Measurements from ENCODE around the gene DNAAF9. TPM values are rescaled to one million over a fixed set of nuclear protein-coding genes. Genes with fewer than 3 reads are reported as not detected.

The DNAAF9 gene
- total RNA-seq, 1 experiment from 2014 or later = 4.6 TPM

DNA sequence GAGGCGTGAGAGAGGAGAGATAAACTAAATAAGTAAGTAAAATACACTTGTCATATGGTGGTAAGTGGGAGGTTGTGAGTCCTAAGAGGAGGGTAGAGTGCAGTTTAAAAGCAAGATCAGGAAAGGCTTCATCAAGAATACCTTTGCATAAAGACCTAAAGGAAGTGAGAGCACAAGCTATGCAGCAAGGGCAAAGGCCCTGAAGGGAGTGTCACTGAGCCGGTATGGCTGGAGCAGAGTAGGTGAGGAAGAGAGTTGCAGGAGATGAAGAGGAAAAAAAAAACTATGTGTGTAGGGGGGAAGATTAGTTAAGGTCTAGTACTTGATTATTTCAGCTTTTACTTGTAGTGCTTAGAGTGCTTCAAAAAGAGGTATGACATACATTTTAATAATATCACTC lies 11.0 kb downstream of the DNAAF9 start:
- TF ChIP-seq EGR1 (IDR thresholded peaks at IDR 0.05; ENCODE audit: low read depth) (no peak), CEBPB (IDR thresholded peaks at IDR 0.05; ENCODE audit: low read depth) (no peak), CBX3 (IDR thresholded peaks at IDR 0.05; ENCODE audit: low read depth) (no peak), YY1 (IDR thresholded peaks at IDR 0.05; ENCODE audit: extremely low read depth, insufficient replicate concordance, low read depth, low read length) (no peak), TCF7L2 (IDR thresholded peaks at IDR 0.05; ENCODE audit: borderline replicate concordance, extremely low read depth, insufficient read depth, insufficient read length) (no peak), RAD21 (IDR thresholded peaks at IDR 0.05; ENCODE audit: low read depth) (no peak), ZNF274 (IDR thresholded peaks at IDR 0.05; ENCODE audit: low read depth, low read length) (no peak), EZH2 (IDR thresholded peaks at IDR 0.05) (no peak), ZFX (IDR thresholded peaks at IDR 0.05) (no peak), SRF (IDR thresholded peaks at IDR 0.05; ENCODE audit: low read depth) (no peak), SP1 (IDR thresholded peaks at IDR 0.05; ENCODE audit: low read depth) (no peak), FOSL1 (IDR thresholded peaks at IDR 0.05; ENCODE audit: low read depth) (no peak), JUND (IDR thresholded peaks at IDR 0.05) (no peak), EZH2phosphoT487 (IDR thresholded peaks at IDR 0.05; ENCODE audit: borderline replicate concordance) (no peak)
- TF ChIP-seq, protein P1, sequence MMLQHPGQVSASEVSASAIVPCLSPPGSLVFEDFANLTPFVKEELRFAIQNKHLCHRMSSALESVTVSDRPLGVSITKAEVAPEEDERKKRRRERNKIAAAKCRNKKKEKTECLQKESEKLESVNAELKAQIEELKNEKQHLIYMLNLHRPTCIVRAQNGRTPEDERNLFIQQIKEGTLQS (IDR thresholded peaks at IDR 0.05) = no peak
- TF ChIP-seq, protein P2, sequence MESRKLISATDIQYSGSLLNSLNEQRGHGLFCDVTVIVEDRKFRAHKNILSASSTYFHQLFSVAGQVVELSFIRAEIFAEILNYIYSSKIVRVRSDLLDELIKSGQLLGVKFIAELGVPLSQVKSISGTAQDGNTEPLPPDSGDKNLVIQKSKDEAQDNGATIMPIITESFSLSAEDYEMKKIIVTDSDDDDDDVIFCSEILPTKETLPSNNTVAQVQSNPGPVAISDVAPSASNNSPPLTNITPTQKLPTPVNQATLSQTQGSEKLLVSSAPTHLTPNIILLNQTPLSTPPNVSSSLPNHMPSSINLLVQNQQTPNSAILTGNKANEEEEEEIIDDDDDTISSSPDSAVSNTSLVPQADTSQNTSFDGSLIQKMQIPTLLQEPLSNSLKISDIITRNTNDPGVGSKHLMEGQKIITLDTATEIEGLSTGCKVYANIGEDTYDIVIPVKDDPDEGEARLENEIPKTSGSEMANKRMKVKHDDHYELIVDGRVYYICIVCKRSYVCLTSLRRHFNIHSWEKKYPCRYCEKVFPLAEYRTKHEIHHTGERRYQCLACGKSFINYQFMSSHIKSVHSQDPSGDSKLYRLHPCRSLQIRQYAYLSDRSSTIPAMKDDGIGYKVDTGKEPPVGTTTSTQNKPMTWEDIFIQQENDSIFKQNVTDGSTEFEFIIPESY (IDR thresholded peaks at IDR 0.05; ENCODE audit: extremely low read depth, insufficient replicate concordance, low read length) = no peak
- TF ChIP-seq, protein P3, sequence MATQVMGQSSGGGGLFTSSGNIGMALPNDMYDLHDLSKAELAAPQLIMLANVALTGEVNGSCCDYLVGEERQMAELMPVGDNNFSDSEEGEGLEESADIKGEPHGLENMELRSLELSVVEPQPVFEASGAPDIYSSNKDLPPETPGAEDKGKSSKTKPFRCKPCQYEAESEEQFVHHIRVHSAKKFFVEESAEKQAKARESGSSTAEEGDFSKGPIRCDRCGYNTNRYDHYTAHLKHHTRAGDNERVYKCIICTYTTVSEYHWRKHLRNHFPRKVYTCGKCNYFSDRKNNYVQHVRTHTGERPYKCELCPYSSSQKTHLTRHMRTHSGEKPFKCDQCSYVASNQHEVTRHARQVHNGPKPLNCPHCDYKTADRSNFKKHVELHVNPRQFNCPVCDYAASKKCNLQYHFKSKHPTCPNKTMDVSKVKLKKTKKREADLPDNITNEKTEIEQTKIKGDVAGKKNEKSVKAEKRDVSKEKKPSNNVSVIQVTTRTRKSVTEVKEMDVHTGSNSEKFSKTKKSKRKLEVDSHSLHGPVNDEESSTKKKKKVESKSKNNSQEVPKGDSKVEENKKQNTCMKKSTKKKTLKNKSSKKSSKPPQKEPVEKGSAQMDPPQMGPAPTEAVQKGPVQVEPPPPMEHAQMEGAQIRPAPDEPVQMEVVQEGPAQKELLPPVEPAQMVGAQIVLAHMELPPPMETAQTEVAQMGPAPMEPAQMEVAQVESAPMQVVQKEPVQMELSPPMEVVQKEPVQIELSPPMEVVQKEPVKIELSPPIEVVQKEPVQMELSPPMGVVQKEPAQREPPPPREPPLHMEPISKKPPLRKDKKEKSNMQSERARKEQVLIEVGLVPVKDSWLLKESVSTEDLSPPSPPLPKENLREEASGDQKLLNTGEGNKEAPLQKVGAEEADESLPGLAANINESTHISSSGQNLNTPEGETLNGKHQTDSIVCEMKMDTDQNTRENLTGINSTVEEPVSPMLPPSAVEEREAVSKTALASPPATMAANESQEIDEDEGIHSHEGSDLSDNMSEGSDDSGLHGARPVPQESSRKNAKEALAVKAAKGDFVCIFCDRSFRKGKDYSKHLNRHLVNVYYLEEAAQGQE (IDR thresholded peaks at IDR 0.05; ENCODE audit: low read depth) = no peak
- TF ChIP-seq, protein P4, sequence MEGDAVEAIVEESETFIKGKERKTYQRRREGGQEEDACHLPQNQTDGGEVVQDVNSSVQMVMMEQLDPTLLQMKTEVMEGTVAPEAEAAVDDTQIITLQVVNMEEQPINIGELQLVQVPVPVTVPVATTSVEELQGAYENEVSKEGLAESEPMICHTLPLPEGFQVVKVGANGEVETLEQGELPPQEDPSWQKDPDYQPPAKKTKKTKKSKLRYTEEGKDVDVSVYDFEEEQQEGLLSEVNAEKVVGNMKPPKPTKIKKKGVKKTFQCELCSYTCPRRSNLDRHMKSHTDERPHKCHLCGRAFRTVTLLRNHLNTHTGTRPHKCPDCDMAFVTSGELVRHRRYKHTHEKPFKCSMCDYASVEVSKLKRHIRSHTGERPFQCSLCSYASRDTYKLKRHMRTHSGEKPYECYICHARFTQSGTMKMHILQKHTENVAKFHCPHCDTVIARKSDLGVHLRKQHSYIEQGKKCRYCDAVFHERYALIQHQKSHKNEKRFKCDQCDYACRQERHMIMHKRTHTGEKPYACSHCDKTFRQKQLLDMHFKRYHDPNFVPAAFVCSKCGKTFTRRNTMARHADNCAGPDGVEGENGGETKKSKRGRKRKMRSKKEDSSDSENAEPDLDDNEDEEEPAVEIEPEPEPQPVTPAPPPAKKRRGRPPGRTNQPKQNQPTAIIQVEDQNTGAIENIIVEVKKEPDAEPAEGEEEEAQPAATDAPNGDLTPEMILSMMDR (IDR thresholded peaks at IDR 0.05 in 2 of 3, conservative IDR thresholded peaks at IDR 0.05 in 1 of 3; ENCODE audit: borderline replicate concordance in 1 of 3, insufficient read depth in 1 of 3, low read depth in 2 of 3, low read length in 2 of 3) = no peak
- Histone ChIP-seq H3K27me3 (ENCODE audit: insufficient read depth, low read length) (no peaks in the 10 kb centered on the region), H3K4me2 (ENCODE audit: low read length) (no peak overlapping the region), H3K4me3 (replicated peaks in 1 of 2; ENCODE audit: low read depth in 1 of 2, low read length in 2 of 2) (no peak overlapping the region), H3K9ac (ENCODE audit: low read length) (no peak overlapping the region), H3K79me2 (ENCODE audit: insufficient read depth, low read length) (peaks cover 12% of the 10 kb centered on the region; the same call in 1 of the 2 replicates), H3K27ac (ENCODE audit: low read depth, low read length) (no peak overlapping the region), H3K9me2 (ENCODE audit: insufficient read depth) (no peaks in the 10 kb centered on the region), H3K4me1 (ENCODE audit: control insufficient read depth in 1 of 2, insufficient read depth in 2 of 2, low read length in 2 of 2) (no peaks in the 10 kb centered on the region), H2AFZ (ENCODE audit: low read depth, low read length, poor library complexity, severe bottlenecking) (no peak overlapping the region), H3K9me3 (ENCODE audit: control insufficient read depth in 1 of 2, insufficient read depth in 1 of 2, low read depth in 1 of 2, low read length in 2 of 2) (0 out of 4 replicates have a peak, but pooled peaks cover 0 to 3% of the 10 kb centered on the region in 2 experiments), H4K20me1 (ENCODE audit: insufficient read depth) (no peaks in the 10 kb centered on the region), H3K36me3 (ENCODE audit: control insufficient read depth in 1 of 2, insufficient read depth in 2 of 2, low read length in 2 of 2) (no peaks in the 10 kb centered on the region; a peak in 1 of 4 replicates)
- CTCF ChIA-PET = no interaction called here
- POLR2A ChIA-PET = no interaction called here
- intact Hi-C loops (cut with micrococcal nuclease) = no loop called here
- no TSS peak for BruUV-seq (replicated peaks)
- RAD21 ChIA-PET (ENCODE audit: low non-redundant PET in 1 of 2, low total read pairs in 2 of 2, uncharacterized antibody in 2 of 2, unreplicated experiment in 2 of 2) = no interaction called here
- ATAC-seq = no peak
- DNase-seq (ENCODE audit: low read depth, low spot score) = no peak
